Hindlimb muscle (tissue), 1 donor: ENCODE results near the gene EPPIN. TPM values are rescaled to one million over a fixed set of nuclear protein-coding genes. Genes with fewer than 3 reads are reported as not detected.

ENCODE experiments used
- polyA plus RNA-seq: library from polyadenylated mRNA; unstranded; fragments of 120-200 nt; gene quantifications from one replicate; pipeline ENCODE4 v1.2.1, GENCODE V29; 2013; ENCODE audit not compliant: insufficient read length

EPPIN gene
- polyA plus RNA-seq, 1 donor = 0.12 TPM

Other genes starting within 250 kb of the EPPIN start
- not detected for gene RBPJL, start 240.6 kb downstream of the EPPIN start, polyA plus RNA-seq
- 0.45 TPM for gene MATN4, start 239.1 kb downstream of the EPPIN start, polyA plus RNA-seq
- 7.2 TPM for gene SDC4, start 199.0 kb downstream of the EPPIN start, polyA plus RNA-seq
- 18.7 TPM for gene SYS1, start 184.2 kb downstream of the EPPIN start, polyA plus RNA-seq
- gene TP53TG5, start 169.1 kb downstream of the EPPIN start, polyA plus RNA-seq = 0.89 TPM
- gene DBNDD2, start 139.1 kb downstream of the EPPIN start, polyA plus RNA-seq = 25.0 TPM
- gene PIGT, start 131.3 kb downstream of the EPPIN start, polyA plus RNA-seq = 83.3 TPM
- gene WFDC2, start 77.6 kb downstream of the EPPIN start, polyA plus RNA-seq = not detected
- gene SPINT3, start 31.8 kb downstream of the EPPIN start, polyA plus RNA-seq = not detected
- gene WFDC6, start 7.9 kb downstream of the EPPIN start, polyA plus RNA-seq = not detected
- gene WFDC8, start 31.9 kb upstream of the EPPIN start, polyA plus RNA-seq = not detected
- gene WFDC10A, start 82.3 kb upstream of the EPPIN start, polyA plus RNA-seq = not detected
- not detected for gene WFDC9, start 83.9 kb upstream of the EPPIN start, polyA plus RNA-seq
- not detected for gene WFDC11, start 122.8 kb upstream of the EPPIN start, polyA plus RNA-seq
- not detected for gene WFDC13, start 154.6 kb upstream of the EPPIN start, polyA plus RNA-seq
- gene WFDC10B, start 157.6 kb upstream of the EPPIN start, polyA plus RNA-seq = not detected
- not detected for gene SPINT4, start 174.9 kb upstream of the EPPIN start, polyA plus RNA-seq
- gene WFDC3, start 244.5 kb upstream of the EPPIN start, polyA plus RNA-seq = 0.92 TPM
- gene DNTTIP1, start 244.6 kb upstream of the EPPIN start, polyA plus RNA-seq = 50.5 TPM